Activated CD4-positive, alpha-beta T cell treated with anti-CD3 and anti-CD28 coated beads for 1 hour (primary cell): ENCODE results near the gene TRIM33.
A peak's percentile ranks its signal among the peaks of the same experiment; 100 is the strongest.

ENCODE experiments used
- DNase-seq: peaks from one replicate; pipeline ENCODE4 v3.0.0-alpha.2; 2020

TRIM33 gene

DNA sequence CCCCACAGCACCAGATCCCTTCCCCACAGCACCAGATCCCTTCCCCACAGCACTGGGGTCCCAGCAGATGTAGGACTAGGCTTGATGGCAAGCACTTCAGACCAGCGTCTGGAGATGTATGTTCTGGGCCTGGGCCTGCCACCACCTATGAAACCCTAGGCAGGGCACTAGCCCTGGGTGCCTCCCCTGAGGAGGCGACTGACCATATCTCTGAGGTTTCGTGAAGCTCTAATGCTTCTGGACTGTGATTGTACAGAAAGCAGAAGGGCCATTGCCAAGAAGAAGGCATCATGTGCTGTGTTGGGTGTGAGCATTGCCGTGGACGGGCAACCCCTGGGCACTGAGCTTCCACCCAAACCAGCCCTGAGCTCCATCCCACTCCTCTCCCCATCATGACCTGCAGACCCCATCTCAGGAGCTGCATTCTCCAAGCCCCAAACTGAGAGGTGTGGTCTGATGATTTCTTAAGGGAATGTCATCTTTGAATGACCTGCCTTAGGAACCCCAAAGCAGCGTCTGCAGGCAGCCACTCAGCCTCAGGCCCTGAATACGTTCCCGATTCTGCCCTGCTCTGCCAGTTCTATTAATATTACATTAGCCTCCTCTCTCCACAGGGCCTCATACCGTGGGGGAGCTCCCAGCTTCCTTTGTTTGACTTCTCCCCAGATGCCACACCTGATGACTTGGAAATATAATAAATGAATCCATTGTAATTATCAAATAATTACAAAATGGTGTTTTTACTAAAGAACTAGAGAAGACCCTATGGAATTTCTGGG is 163.4 kb downstream of the TRIM33 start:
- DNase-seq, result no peak

DNA sequence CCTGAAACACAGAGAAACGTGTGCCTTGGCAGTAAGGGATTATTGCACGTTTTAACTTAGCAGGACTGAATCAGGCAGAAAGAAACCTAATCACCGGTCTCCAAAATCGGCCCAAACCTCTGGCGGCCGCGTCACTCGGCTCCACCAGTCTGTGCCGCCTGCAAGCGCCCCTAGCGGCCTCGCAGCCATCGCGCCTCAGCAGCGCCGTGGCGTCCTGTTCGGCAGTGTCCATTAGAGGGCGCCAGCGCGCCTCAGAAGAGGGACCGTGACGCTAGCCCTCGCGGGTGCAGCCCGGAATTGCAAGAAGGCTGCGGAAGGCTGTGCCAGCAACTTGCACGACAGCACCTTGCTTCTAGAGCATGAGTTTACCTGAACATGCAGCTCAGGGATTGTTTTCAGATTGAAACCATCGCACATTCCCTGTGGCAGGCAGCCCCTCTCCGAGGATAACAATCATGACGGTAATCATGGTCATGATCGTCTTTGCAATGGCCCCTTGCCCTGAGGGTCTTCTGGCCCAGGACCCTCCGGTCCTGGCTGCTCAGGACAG is 164.4 kb downstream of the TRIM33 start:
- peak; percentile 96 for DNase-seq

DNA sequence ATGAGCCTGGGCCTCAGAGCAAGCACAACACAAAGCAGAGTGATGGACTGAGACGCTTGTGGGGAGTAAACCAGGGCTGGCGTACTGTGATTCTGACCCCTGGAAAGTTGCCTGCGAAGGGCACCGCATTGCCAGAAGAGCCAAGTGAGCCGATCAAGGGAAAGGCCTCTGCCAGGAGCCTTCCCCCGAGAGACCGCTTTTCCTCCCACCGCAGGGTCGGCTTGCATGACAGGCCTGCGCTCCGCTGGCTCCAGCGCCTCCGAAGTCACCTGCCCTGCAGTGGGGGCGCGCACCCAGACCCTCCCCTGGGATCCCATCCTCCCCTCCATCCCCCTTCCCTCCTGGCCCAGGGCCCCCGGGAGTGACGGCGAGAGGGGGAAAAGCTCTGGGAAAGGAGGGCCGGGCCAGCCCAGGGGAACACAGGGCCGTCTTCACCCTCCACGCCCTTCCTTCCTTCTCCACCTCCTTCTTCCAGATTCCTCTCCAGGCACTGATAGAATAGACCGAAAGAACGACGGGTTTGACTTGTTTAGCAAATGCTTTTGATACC is 165.0 kb downstream of the TRIM33 start:
- DNase-seq, result no peak

DNA sequence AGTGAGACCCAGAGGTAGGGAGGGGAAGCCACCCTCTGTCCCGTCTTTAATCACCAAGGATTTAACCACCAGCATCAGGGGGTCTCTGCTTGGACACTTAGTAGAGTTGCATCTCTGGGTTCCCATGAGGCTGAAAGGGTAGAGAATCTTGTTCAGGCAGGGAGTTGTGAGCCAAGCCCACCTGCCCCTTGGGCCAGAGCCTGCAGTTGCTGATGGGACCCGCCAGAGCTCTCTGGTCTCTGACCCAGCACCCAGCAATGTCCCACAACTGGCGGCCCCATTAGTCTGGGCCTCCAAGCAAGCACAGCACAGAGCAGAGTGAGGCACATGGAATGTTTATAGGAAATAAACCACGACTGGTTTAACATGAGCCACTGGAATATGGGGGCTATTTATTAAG is 166.3 kb downstream of the TRIM33 start:
- no peak for DNase-seq
